Fibroblast of gingiva (primary cell): ENCODE measurements around the gene IGSF3.

Experiments used
- DNase-seq: peaks from one replicate; pipeline ENCODE4 v3.0.0-alpha.2; 2011; ENCODE audit warnings: low read depth

Gene IGSF3

GRCh38 chr1:116556289-116557006 is 111.1 kb downstream of the IGSF3 start:
- peak; percentile 71 for DNase-seq

DNA sequence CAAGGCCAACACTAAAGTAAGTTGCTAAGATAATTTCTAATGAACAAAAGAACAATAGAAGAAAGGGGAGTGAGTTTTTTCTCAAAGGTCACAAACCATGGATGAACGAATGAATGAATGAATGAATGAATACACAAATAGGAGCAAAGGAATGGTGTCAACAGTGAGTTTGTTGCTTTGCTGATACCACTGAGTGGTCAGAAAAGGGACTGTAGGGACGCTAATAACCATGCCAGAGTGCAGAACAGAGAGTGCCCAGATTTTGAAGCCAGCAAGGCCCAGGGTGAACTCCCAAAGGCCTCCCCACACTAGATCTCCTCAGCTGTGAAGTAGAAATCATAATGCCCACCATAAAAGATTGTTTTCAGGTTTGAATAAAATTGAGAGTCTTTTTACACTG is 112.6 kb downstream of the IGSF3 start:
- no peak for DNase-seq

- no peak for DNase-seq
These were observed 114.0 kb downstream of the IGSF3 start for GRCh38 chr1:116553386-116554115.

GRCh38 chr1:116546354-116546977 is 121.1 kb downstream of the IGSF3 start:
- no peak for DNase-seq

GRCh38 chr1:116545359-116545705 is 122.2 kb downstream of the IGSF3 start:
- DNase-seq, result no peak

- no peak for DNase-seq
These were observed 122.8 kb downstream of the IGSF3 start for GRCh38 chr1:116544588-116545358.

- DNase-seq, result no peak
These were observed 127.4 kb downstream of the IGSF3 start for GRCh38 chr1:116540088-116540487.

DNA sequence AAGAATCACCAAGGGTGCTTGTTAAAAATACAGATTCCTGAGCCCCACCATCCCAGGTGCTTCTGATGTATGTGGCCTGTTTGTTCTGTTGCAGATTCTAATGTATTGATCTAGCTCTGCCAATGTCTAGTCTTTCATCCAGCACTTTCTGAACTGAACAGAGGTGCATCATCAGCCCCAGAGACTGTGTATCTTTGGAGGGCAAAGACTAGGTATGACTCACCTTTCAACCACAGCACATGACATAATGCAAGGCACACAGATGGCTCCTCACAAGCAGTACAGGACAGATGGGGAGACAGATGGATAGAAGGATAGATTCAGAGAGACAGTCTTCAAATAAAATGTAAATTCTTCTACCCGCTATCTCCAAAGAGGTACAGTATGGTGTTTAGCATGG is 129.0 kb downstream of the IGSF3 start:
- no peak for DNase-seq

- DNase-seq, result no peak
These were observed 129.6 kb downstream of the IGSF3 start for GRCh38 chr1:116537898-116538297.

- peak; percentile 67 for DNase-seq
These were observed 130.3 kb downstream of the IGSF3 start for GRCh38 chr1:116537040-116537831.

GRCh38 chr1:116534014-116534739 is 133.4 kb downstream of the IGSF3 start:
- no peak for DNase-seq

DNA sequence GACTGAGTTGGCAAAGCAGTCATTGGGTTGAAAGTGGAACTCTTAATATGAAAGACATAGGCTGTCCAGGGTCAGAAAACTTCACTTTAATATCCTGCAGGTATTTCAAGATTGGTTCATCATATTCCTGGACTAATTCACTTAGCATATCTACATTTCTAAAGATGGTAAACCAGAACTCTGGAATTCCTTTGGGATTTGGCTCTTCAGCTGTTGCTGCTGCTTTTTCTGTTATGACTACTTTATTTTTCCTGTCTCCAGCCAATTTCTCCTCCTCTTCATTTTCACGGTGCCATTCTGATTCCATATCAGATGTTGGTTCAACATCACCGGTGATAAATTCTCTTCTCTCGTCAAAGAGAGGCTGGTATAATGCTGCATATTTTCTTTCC is 134.1 kb downstream of the IGSF3 start:
- DNase-seq, result no peak

DNA sequence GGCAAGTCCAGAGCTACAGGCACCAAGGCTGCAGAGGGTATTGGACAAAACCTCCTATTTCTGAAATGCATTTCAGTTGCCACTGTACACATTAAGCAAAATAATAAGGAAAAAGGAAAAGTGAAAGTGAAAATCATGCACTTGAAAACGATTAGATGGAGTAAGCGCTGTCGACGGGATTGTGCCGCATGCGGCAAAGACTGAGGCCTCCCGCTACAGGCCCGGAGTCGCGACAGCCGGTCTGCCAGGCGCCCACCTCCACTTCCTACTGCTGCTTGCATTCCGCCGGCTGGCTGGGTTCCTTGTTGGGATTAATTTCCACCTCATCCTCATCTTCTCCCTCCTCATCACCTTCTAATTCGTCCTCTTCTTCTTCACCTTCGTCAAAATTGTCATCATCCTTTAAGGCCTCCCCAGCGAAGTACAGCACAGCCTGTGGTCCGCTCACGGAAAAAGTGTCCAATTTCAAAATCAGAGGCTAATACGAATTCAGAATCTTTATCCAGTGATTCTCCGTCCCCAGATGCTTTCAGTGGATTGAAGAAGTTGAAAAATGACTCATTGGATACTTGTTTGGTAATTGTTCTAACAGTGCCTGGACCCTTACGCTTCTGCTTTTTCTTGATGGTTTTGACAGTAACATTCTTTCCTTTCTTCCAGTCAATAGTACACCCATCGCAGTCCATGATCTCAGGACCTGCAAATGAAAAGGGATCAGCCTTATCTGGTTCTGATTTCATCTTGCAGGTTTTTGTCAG is 134.7 kb downstream of the IGSF3 start:
- DNase-seq, result no peak

- DNase-seq, result no peak
These were observed 135.6 kb downstream of the IGSF3 start for GRCh38 chr1:116531917-116532316.

GRCh38 chr1:116529681-116530080 is 137.9 kb downstream of the IGSF3 start:
- no peak for DNase-seq

DNA sequence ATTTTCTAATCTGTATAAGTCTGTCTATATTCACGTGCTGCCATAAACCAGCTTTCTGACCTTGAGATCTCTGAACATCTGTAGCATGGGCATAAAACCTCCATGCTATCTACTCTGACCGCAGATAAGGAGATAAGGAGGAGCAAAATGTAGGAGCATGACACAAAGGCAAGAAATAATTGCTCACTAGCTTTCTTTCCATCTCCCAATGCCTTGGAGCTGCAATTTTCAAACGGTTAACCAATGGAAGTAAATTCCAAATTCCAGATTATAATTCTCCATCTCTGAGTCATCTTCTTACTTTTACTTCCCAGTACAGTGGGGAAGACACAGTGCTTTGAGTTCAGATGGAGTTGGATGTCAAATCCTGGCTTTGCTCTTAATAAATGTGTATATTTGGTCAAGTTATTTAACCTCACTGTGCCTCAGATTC is 138.3 kb downstream of the IGSF3 start:
- DNase-seq, result no peak

GRCh38 chr1:116528329-116529083 is 139.0 kb downstream of the IGSF3 start:
- DNase-seq, result no peak

DNA sequence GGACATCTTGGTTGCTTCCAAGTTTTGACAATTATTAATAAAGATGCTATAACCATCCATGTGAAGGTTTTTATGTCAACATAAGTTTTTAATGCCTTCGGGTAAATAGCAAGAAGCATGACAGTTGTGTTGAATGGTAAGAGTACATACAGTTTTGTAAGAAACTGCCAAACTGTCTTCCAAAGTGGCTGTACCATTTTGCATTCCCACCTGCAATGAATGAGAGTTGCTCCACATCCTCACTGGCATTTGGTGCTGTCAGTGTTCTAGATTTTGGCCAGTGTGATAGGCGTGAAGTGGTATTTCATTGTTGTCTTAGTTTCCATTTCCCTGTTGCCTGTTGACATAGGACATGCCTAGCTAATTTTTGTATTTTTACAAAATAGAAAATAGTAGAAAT is 142.1 kb downstream of the IGSF3 start:
- DNase-seq, result no peak
